Measurements from ENCODE around the gene TBL1XR1.

The TBL1XR1 gene

GRCh38 chr3:177102553-177102952 is 94.7 kb downstream of the TBL1XR1 start:
- no peak overlapping the region for H3K14ac ChIP-seq (ENCODE audit: low read length in 2 of 2)
- WGBS, result 38% methylated on average over 3 of the region's 3 CpGs
- no peak overlapping the region for H2BK120ac ChIP-seq (ENCODE audit: low read depth, low read length)
- no peak overlapping the region for H2BK12ac ChIP-seq (ENCODE audit: low read length in 2 of 2)
- peaks cover 0 to 3% of the 10 kb centered on the region in 2 experiments for H3K36me3 ChIP-seq (ENCODE audit: control insufficient read depth in 1 of 2, insufficient read depth in 2 of 2, low read depth in 1 of 2, low read length in 2 of 2)
- no peak overlapping the region for H2BK5ac ChIP-seq (ENCODE audit: low read depth, low read length, poor library complexity, severe bottlenecking)
- no peak overlapping the region for H3K4me3 ChIP-seq (ENCODE audit: insufficient read depth in 1 of 2, low read depth in 1 of 2, low read length in 2 of 2)
- no peak overlapping the region for H2AK5ac ChIP-seq (ENCODE audit: low read length, severe bottlenecking)
- no peak overlapping the region for H3K4me2 ChIP-seq (ENCODE audit: low read length, poor library complexity, severe bottlenecking)
- H3K9ac ChIP-seq (ENCODE audit: low read length), result no peak overlapping the region
- no peak overlapping the region for H4K91ac ChIP-seq (ENCODE audit: low read length)
- no peak overlapping the region for H3K27ac ChIP-seq (ENCODE audit: low read length, poor library complexity, severe bottlenecking)
- peaks cover 8% of the 10 kb centered on the region for H3K4me1 ChIP-seq (ENCODE audit: control insufficient read depth, insufficient read depth, low read depth, low read length)
- no peak overlapping the region for H4K8ac ChIP-seq (ENCODE audit: low read length)
- H2BK15ac ChIP-seq (ENCODE audit: low read depth, poor library complexity, severe bottlenecking), result no peak overlapping the region
- H3K9me3 ChIP-seq (ENCODE audit: control insufficient read depth, low read length), result no peaks in the 10 kb centered on the region
- no peak overlapping the region for H2AFZ ChIP-seq (ENCODE audit: low read depth, low read length)
- no peak overlapping the region for H3K18ac ChIP-seq (ENCODE audit: low read depth in 1 of 2, low read length in 2 of 2)
- DNase-seq, result peak; percentile 45
- no peaks in the 10 kb centered on the region for H3K27me3 ChIP-seq (ENCODE audit: control insufficient read depth in 1 of 2, insufficient read depth in 1 of 2, low read length in 2 of 2)
- no peak overlapping the region for H3K4ac ChIP-seq (ENCODE audit: low read depth in 1 of 2, low read length in 2 of 2)
- peaks cover 8% of the 10 kb centered on the region for H3K79me1 ChIP-seq (replicated peaks; ENCODE audit: low read length, poor library complexity, severe bottlenecking)
- H3K23ac ChIP-seq (ENCODE audit: low read length in 2 of 2), result no peak overlapping the region

GRCh38 chr3:177098551-177098950 is 98.7 kb downstream of the TBL1XR1 start:
- Histone ChIP-seq H3K27ac (ENCODE audit: low read length, poor library complexity, severe bottlenecking) (no peak overlapping the region), H3K9me3 (ENCODE audit: control insufficient read depth, low read length) (peaks cover 5% of the 10 kb centered on the region), H3K23ac (ENCODE audit: low read length in 2 of 2) (no peak overlapping the region), H3K36me3 (ENCODE audit: control insufficient read depth in 1 of 2, insufficient read depth in 2 of 2, low read depth in 1 of 2, low read length in 2 of 2) (peaks cover 5 to 10% of the 10 kb centered on the region in 2 experiments), H4K8ac (ENCODE audit: low read length) (no peak overlapping the region), H3K4me2 (ENCODE audit: low read length, poor library complexity, severe bottlenecking) (no peak overlapping the region), H2BK12ac (ENCODE audit: low read length in 2 of 2) (no peak overlapping the region), H3K4ac (ENCODE audit: low read depth in 1 of 2, low read length in 2 of 2) (no peak overlapping the region), H2BK15ac (ENCODE audit: low read depth, poor library complexity, severe bottlenecking) (no peak overlapping the region), H3K4me3 (ENCODE audit: insufficient read depth in 1 of 2, low read depth in 1 of 2, low read length in 2 of 2) (no peak overlapping the region), H3K9ac (ENCODE audit: low read length) (no peak overlapping the region), H2AFZ (ENCODE audit: low read depth, low read length) (no peak overlapping the region), H2BK120ac (ENCODE audit: low read depth, low read length) (no peak overlapping the region), H3K27me3 (ENCODE audit: control insufficient read depth in 1 of 2, insufficient read depth in 1 of 2, low read length in 2 of 2) (no peaks in the 10 kb centered on the region), H3K18ac (ENCODE audit: low read depth in 1 of 2, low read length in 2 of 2) (no peak overlapping the region), H3K79me1 (replicated peaks; ENCODE audit: low read length, poor library complexity, severe bottlenecking) (peaks cover 7% of the 10 kb centered on the region), H3K4me1 (ENCODE audit: control insufficient read depth, insufficient read depth, low read depth, low read length) (peaks cover 3% of the 10 kb centered on the region), H2BK5ac (ENCODE audit: low read depth, low read length, poor library complexity, severe bottlenecking) (no peak overlapping the region), H3K14ac (ENCODE audit: low read length in 2 of 2) (no peak overlapping the region), H2AK5ac (ENCODE audit: low read length, severe bottlenecking) (no peak overlapping the region), H4K91ac (ENCODE audit: low read length) (no peak overlapping the region)
- 100% methylated on average over 1 of the region's 2 CpGs for WGBS
- no peak for DNase-seq

- H2AK5ac ChIP-seq (ENCODE audit: low read length, severe bottlenecking), result no peak overlapping the region
- H3K18ac ChIP-seq (ENCODE audit: low read depth in 1 of 2, low read length in 2 of 2), result no peak overlapping the region
- no CpG with 5 or more reads among the region's 1 CpG for WGBS
- H4K8ac ChIP-seq (ENCODE audit: low read length), result no peak overlapping the region
- H3K9ac ChIP-seq (ENCODE audit: low read length), result no peak overlapping the region
- peaks cover 5 to 17% of the 10 kb centered on the region in 2 experiments for H3K36me3 ChIP-seq (ENCODE audit: control insufficient read depth in 1 of 2, insufficient read depth in 2 of 2, low read depth in 1 of 2, low read length in 2 of 2)
- no peak overlapping the region for H2AFZ ChIP-seq (ENCODE audit: low read depth, low read length)
- peaks cover 5% of the 10 kb centered on the region for H3K9me3 ChIP-seq (ENCODE audit: control insufficient read depth, low read length)
- no peak overlapping the region for H2BK5ac ChIP-seq (ENCODE audit: low read depth, low read length, poor library complexity, severe bottlenecking)
- peak overlapping the region; percentile 9 for H3K4me2 ChIP-seq (ENCODE audit: low read length, poor library complexity, severe bottlenecking)
- H3K27me3 ChIP-seq (ENCODE audit: control insufficient read depth in 1 of 2, insufficient read depth in 1 of 2, low read length in 2 of 2), result no peaks in the 10 kb centered on the region
- no peak overlapping the region for H3K27ac ChIP-seq (ENCODE audit: low read length, poor library complexity, severe bottlenecking)
- no peak for DNase-seq
- no peak overlapping the region for H3K23ac ChIP-seq (ENCODE audit: low read length in 2 of 2)
- H3K4ac ChIP-seq (ENCODE audit: low read depth in 1 of 2, low read length in 2 of 2), result no peak overlapping the region
- peaks cover 3% of the 10 kb centered on the region for H3K4me1 ChIP-seq (ENCODE audit: control insufficient read depth, insufficient read depth, low read depth, low read length)
- H3K79me1 ChIP-seq (replicated peaks; ENCODE audit: low read length, poor library complexity, severe bottlenecking), result peaks cover 7% of the 10 kb centered on the region
- H2BK15ac ChIP-seq (ENCODE audit: low read depth, poor library complexity, severe bottlenecking), result no peak overlapping the region
- H4K91ac ChIP-seq (ENCODE audit: low read length), result no peak overlapping the region
- no peak overlapping the region for H3K4me3 ChIP-seq (ENCODE audit: insufficient read depth in 1 of 2, low read depth in 1 of 2, low read length in 2 of 2)
- no peak overlapping the region for H3K14ac ChIP-seq (ENCODE audit: low read length in 2 of 2)
- no peak overlapping the region for H2BK120ac ChIP-seq (ENCODE audit: low read depth, low read length)
- H2BK12ac ChIP-seq (ENCODE audit: low read length in 2 of 2), result no peak overlapping the region
These were observed 100.7 kb downstream of the TBL1XR1 start for GRCh38 chr3:177096615-177097014.

- H3K14ac ChIP-seq (ENCODE audit: low read length in 2 of 2), result no peak overlapping the region
- no peak overlapping the region for H3K4ac ChIP-seq (ENCODE audit: low read depth in 1 of 2, low read length in 2 of 2)
- peaks cover 13% of the 10 kb centered on the region for H3K79me1 ChIP-seq (replicated peaks; ENCODE audit: low read length, poor library complexity, severe bottlenecking)
- no peak overlapping the region for H3K27ac ChIP-seq (ENCODE audit: low read length, poor library complexity, severe bottlenecking)
- no peak overlapping the region for H3K23ac ChIP-seq (ENCODE audit: low read length in 2 of 2)
- H3K4me1 ChIP-seq (ENCODE audit: control insufficient read depth, insufficient read depth, low read depth, low read length), result peaks cover 5% of the 10 kb centered on the region
- peaks cover 10 to 20% of the 10 kb centered on the region in 2 experiments for H3K36me3 ChIP-seq (ENCODE audit: control insufficient read depth in 1 of 2, insufficient read depth in 2 of 2, low read depth in 1 of 2, low read length in 2 of 2)
- H3K9ac ChIP-seq (ENCODE audit: low read length), result no peak overlapping the region
- H3K4me3 ChIP-seq (ENCODE audit: insufficient read depth in 1 of 2, low read depth in 1 of 2, low read length in 2 of 2), result no peak overlapping the region
- H4K8ac ChIP-seq (ENCODE audit: low read length), result no peak overlapping the region
- H3K27me3 ChIP-seq (ENCODE audit: control insufficient read depth in 1 of 2, insufficient read depth in 1 of 2, low read length in 2 of 2), result no peaks in the 10 kb centered on the region
- DNase-seq, result no peak
- no peak overlapping the region for H2BK15ac ChIP-seq (ENCODE audit: low read depth, poor library complexity, severe bottlenecking)
- no peak overlapping the region for H2AFZ ChIP-seq (ENCODE audit: low read depth, low read length)
- H3K18ac ChIP-seq (ENCODE audit: low read depth in 1 of 2, low read length in 2 of 2), result no peak overlapping the region
- H2BK120ac ChIP-seq (ENCODE audit: low read depth, low read length), result no peak overlapping the region
- H3K9me3 ChIP-seq (ENCODE audit: control insufficient read depth, low read length), result peaks cover 5% of the 10 kb centered on the region
- no peak overlapping the region for H3K4me2 ChIP-seq (ENCODE audit: low read length, poor library complexity, severe bottlenecking)
- no peak overlapping the region for H2AK5ac ChIP-seq (ENCODE audit: low read length, severe bottlenecking)
- H4K91ac ChIP-seq (ENCODE audit: low read length), result no peak overlapping the region
- H2BK12ac ChIP-seq (ENCODE audit: low read length in 2 of 2), result no peak overlapping the region
- H2BK5ac ChIP-seq (ENCODE audit: low read depth, low read length, poor library complexity, severe bottlenecking), result no peak overlapping the region
These were observed 103.3 kb downstream of the TBL1XR1 start for GRCh38 chr3:177093966-177094365.
